HEK293 (cell line): Measurements from ENCODE around the gene MEIOC.

Experiments used
- CTCF ChIA-PET: fragments of 350-600 bp; formaldehyde crosslinking; extraction: SDS; loops from one replicate; lab custom pipeline; 2021; ENCODE audit warnings: antibody characterized with exemption; lab: Yijun Ruan, JAX
- POLR2A ChIA-PET: fragments of 300-600 bp; formaldehyde crosslinking; extraction: SDS; loops from one replicate; lab custom pipeline; 2020; ENCODE audit warnings: antibody characterized with exemption, inconsistent platforms; lab: Yijun Ruan, JAX
- H3K27ac ChIP-seq: fragments of 200-500 bp; sonication (Bioruptor generic); 2 replicates; pipeline ENCODE4 v1.5.1; 2014; ENCODE audit warnings: low read depth, low read length, control low read depth, inconsistent platforms; ENCODE audit errors: extremely low read depth
- H3K36me3 ChIP-seq, 2 experiments: fragments of 200-500 bp in 1 of 2; sonication (Bioruptor generic) in 1 of 2; 1 replicate in 1 of 2; 2 replicates in 1 of 2; pipeline ENCODE4 v1.5.1; 2014 to 2017; ENCODE audit warnings: inconsistent platforms in 2 of 2, low read length in 2 of 2; ENCODE audit not compliant: control insufficient read depth in 2 of 2, insufficient read depth in 1 of 2
- H3K4me1 ChIP-seq: fragments of 200-500 bp; sonication (Bioruptor generic); 2 replicates; pipeline ENCODE4 v1.5.1; 2014; ENCODE audit warnings: mild to moderate bottlenecking, low read length, inconsistent platforms; ENCODE audit not compliant: control insufficient read depth, insufficient read depth
- H3K4me3 ChIP-seq: 2 replicates; pipeline ENCODE4 v1.5.1; 2011; ENCODE audit warnings: low read depth, mild to moderate bottlenecking, control low read depth, low read length, moderate library complexity
- H3K9me3 ChIP-seq: fragments of 200-500 bp; sonication (Bioruptor generic); 2 replicates; pipeline ENCODE4 v1.5.1; 2014; ENCODE audit warnings: low read depth, low read length, inconsistent platforms; ENCODE audit not compliant: control insufficient read depth, insufficient read depth
- KLF7 ChIP-seq: fragments of 450-650 bp; formaldehyde crosslinking; IDR thresholded peaks from 2 replicates; pipeline ENCODE4 v1.5.1; 2016; ENCODE audit warnings: missing biosample characterization, missing genetic modification characterization, borderline replicate concordance
- PRDM10 ChIP-seq: fragments of 450-650 bp; formaldehyde crosslinking; IDR thresholded peaks from 2 replicates; pipeline ENCODE4 v1.5.1; 2016; ENCODE audit warnings: missing biosample characterization, missing genetic modification characterization
- RBAK ChIP-seq: fragments of 450-650 bp; formaldehyde crosslinking; IDR thresholded peaks from 2 replicates; pipeline ENCODE4 v1.5.1; 2016; ENCODE audit warnings: missing biosample characterization, missing genetic modification characterization
- ZBTB10 ChIP-seq: fragments of 450-650 bp; formaldehyde crosslinking; IDR thresholded peaks from 2 replicates; pipeline ENCODE4 v1.5.1; 2016; ENCODE audit warnings: missing biosample characterization, missing genetic modification characterization
- ZEB2 ChIP-seq: fragments of 450-650 bp; formaldehyde crosslinking; IDR thresholded peaks from 2 replicates; pipeline ENCODE4 v1.5.1; 2016; ENCODE audit warnings: missing biosample characterization, missing genetic modification characterization
- ZFHX2 ChIP-seq: fragments of 450-650 bp; formaldehyde crosslinking; conservative IDR thresholded peaks from 2 replicates; pipeline ENCODE4 v1.5.1; 2016; ENCODE audit warnings: missing biosample characterization, missing genetic modification characterization
- ZIC2 ChIP-seq: fragments of 450-650 bp; formaldehyde crosslinking; IDR thresholded peaks from 2 replicates; pipeline ENCODE4 v1.5.1; 2016; ENCODE audit warnings: missing biosample characterization, missing genetic modification characterization
- ZNF112 ChIP-seq: fragments of 450-650 bp; formaldehyde crosslinking; IDR thresholded peaks from 2 replicates; pipeline ENCODE4 v1.5.0; 2017; ENCODE audit warnings: missing biosample characterization, missing genetic modification characterization
- ZNF19 ChIP-seq: fragments of 450-650 bp; formaldehyde crosslinking; IDR thresholded peaks from 2 replicates; pipeline ENCODE4; 2016; ENCODE audit warnings: missing biosample characterization, missing genetic modification characterization, low read depth
- ZNF274 ChIP-seq, 2 experiments: fragments of 200-500 bp in 1 of 2; fragments of 450-650 bp in 1 of 2; sonication (Bioruptor generic) in 1 of 2; formaldehyde crosslinking in 1 of 2; IDR thresholded peaks; 2 replicates each; pipeline versions ENCODE4 v1.5.1 to v1.6.1; 2014 to 2016; ENCODE audit warnings: borderline replicate concordance in 1 of 2, inconsistent platforms in 1 of 2, low read length in 1 of 2, missing biosample characterization in 1 of 2, missing genetic modification characterization in 1 of 2
- ZNF292 ChIP-seq: fragments of 450-650 bp; formaldehyde crosslinking; IDR thresholded peaks from 2 replicates; pipeline ENCODE4 v1.5.1; 2016; ENCODE audit warnings: low read depth, missing biosample characterization, missing genetic modification characterization, borderline replicate concordance
- ZNF324 ChIP-seq: fragments of 450-650 bp; formaldehyde crosslinking; IDR thresholded peaks from 2 replicates; pipeline ENCODE4 v1.5.1; 2016; ENCODE audit warnings: missing biosample characterization, missing genetic modification characterization
- ZNF391 ChIP-seq: fragments of 450-650 bp; formaldehyde crosslinking; IDR thresholded peaks from 2 replicates; pipeline ENCODE4 v1.5.1; 2016; ENCODE audit warnings: low read depth, missing biosample characterization, missing genetic modification characterization, borderline replicate concordance
- ZNF394 ChIP-seq: fragments of 450-650 bp; formaldehyde crosslinking; IDR thresholded peaks from 2 replicates; pipeline ENCODE4 v1.5.1; 2016; ENCODE audit warnings: missing biosample characterization, missing genetic modification characterization, mild to moderate bottlenecking, moderate library complexity, borderline replicate concordance
- ZNF433 ChIP-seq: fragments of 450-650 bp; formaldehyde crosslinking; IDR thresholded peaks from 2 replicates; pipeline ENCODE4 v1.5.1; 2016; ENCODE audit warnings: missing biosample characterization, missing genetic modification characterization, low read depth
- ZNF624 ChIP-seq: fragments of 450-650 bp; formaldehyde crosslinking; IDR thresholded peaks from 2 replicates; pipeline ENCODE4 v1.5.1; 2017; ENCODE audit warnings: missing biosample characterization, missing genetic modification characterization
- ZNF664 ChIP-seq: fragments of 450-650 bp; formaldehyde crosslinking; IDR thresholded peaks from 2 replicates; pipeline ENCODE4 v1.5.1; 2016; ENCODE audit warnings: missing biosample characterization, missing genetic modification characterization
- ZSCAN5A ChIP-seq: fragments of 450-650 bp; formaldehyde crosslinking; IDR thresholded peaks from 2 replicates; pipeline ENCODE4 v1.5.1; 2016; ENCODE audit warnings: missing biosample characterization, missing genetic modification characterization
- TF ChIP-seq, protein P1 (sequence below): fragments of 450-650 bp; formaldehyde crosslinking; IDR thresholded peaks from 2 replicates; pipeline ENCODE4 v1.5.1; 2016; ENCODE audit warnings: missing biosample characterization, missing genetic modification characterization

MEIOC gene

GRCh38 chr17:44630703-44631102 lies 25.6 kb upstream of the MEIOC start:
- Histone ChIP-seq H3K9me3 (no peaks in the 10 kb centered on the region), H3K4me1 (no peaks in the 10 kb centered on the region), H3K27ac (no peak overlapping the region), H3K36me3 (no peaks in the 10 kb centered on the region), H3K4me3 (no peak overlapping the region)
- TF ChIP-seq PRDM10 (tag by site-specific recombination), result peak; percentile 68
- TF ChIP-seq ZNF292 (tag by site-specific recombination), result no peak
- POLR2A ChIA-PET, result no interaction called here
- CTCF ChIA-PET, result interaction anchor here (0.6 to 6.8 kb wide), 8 partner anchors 11 to 290 kb away, joined by 3 to 100 read pairs (median 4); no protein-coding TSS in a partner anchor

GRCh38 chr17:44633998-44634397 lies 22.3 kb upstream of the MEIOC start:
- POLR2A ChIA-PET, result no interaction called here
- H3K4me1 ChIP-seq, result no peaks in the 10 kb centered on the region
- no peaks in the 10 kb centered on the region for H3K9me3 ChIP-seq
- CTCF ChIA-PET, result interaction anchor here (0.6 to 6.8 kb wide), 5 partner anchors 12 to 103 kb away, joined by 3 to 100 read pairs (median 4); no protein-coding TSS in a partner anchor
- H3K27ac ChIP-seq, result no peak overlapping the region
- no peaks in the 10 kb centered on the region for H3K36me3 ChIP-seq
- no peak overlapping the region for H3K4me3 ChIP-seq
- TF ChIP-seq ZEB2 (tag by site-specific recombination), result no peak
- TF ChIP-seq, protein P1, sequence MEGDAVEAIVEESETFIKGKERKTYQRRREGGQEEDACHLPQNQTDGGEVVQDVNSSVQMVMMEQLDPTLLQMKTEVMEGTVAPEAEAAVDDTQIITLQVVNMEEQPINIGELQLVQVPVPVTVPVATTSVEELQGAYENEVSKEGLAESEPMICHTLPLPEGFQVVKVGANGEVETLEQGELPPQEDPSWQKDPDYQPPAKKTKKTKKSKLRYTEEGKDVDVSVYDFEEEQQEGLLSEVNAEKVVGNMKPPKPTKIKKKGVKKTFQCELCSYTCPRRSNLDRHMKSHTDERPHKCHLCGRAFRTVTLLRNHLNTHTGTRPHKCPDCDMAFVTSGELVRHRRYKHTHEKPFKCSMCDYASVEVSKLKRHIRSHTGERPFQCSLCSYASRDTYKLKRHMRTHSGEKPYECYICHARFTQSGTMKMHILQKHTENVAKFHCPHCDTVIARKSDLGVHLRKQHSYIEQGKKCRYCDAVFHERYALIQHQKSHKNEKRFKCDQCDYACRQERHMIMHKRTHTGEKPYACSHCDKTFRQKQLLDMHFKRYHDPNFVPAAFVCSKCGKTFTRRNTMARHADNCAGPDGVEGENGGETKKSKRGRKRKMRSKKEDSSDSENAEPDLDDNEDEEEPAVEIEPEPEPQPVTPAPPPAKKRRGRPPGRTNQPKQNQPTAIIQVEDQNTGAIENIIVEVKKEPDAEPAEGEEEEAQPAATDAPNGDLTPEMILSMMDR (tag by site-specific recombination), result no peak
- TF ChIP-seq KLF7 (tag by site-specific recombination), result no peak
- TF ChIP-seq ZNF112, result no peak
- no peak for TF ChIP-seq ZBTB10 (tag by site-specific recombination)
- no peak for TF ChIP-seq ZSCAN5A (tag by site-specific recombination)
- no peak for TF ChIP-seq ZIC2
- no peak for TF ChIP-seq ZNF324 (tag by site-specific recombination)
- TF ChIP-seq ZNF624 (tag by site-specific recombination), result no peak
- no peak for TF ChIP-seq ZNF19 (tag by site-specific recombination)
- TF ChIP-seq ZNF391 (tag by site-specific recombination), result no peak
- no peak for TF ChIP-seq ZFHX2
- no peak for TF ChIP-seq ZNF433 (tag by site-specific recombination)
- no peak for TF ChIP-seq ZNF664 (tag by site-specific recombination)
- no peak for TF ChIP-seq ZNF394 (tag by site-specific recombination)
- no peak for TF ChIP-seq RBAK (tag by site-specific recombination)
- no peak for TF ChIP-seq ZNF274 (IDR thresholded peaks at IDR 0.05; ENCODE audit: low read length)
- no peak for TF ChIP-seq ZNF274 (tag by site-specific recombination; IDR thresholded peaks at IDR 0.05; ENCODE audit: borderline replicate concordance)
- TF ChIP-seq, all 188 proteins: peak for 0
